Suprapubic skin (tissue), 3 donors: ENCODE measurements around the gene AAK1.

Experiments
- CTCF ChIP-seq, 2 donors: fragments of 200-600 bp in 1 of 2; fragments of 450-650 bp in 1 of 2; sonication (generic) in 1 of 2; IDR thresholded peaks; one replicate each; pipeline ENCODE4 v1.5.1; 2016 to 2019; ENCODE audit warnings: antibody characterized with exemption in 2 of 2, mild to moderate bottlenecking in 1 of 2, moderate library complexity in 1 of 2
- EP300 ChIP-seq: sonication (generic); formaldehyde crosslinking; IDR thresholded peaks from one replicate; pipeline ENCODE4 v1.6.1; 2017; ENCODE audit warnings: antibody characterized with exemption
- POLR2A ChIP-seq, 2 donors: fragments of 450-650 bp; IDR thresholded peaks; one replicate each; pipeline ENCODE4 v1.6.1; 2017; ENCODE audit warnings: antibody characterized with exemption in 2 of 2, mild to moderate bottlenecking in 2 of 2, moderate library complexity in 2 of 2

GRCh38 chr2:69615078-69615625 lies 28.4 kb downstream of the AAK1 start:
- TF ChIP-seq POLR2A (IDR thresholded peaks at IDR 0.05) (no peak), CTCF (IDR thresholded peaks at IDR 0.05) (no peak), EP300 (no peak)
